GM12864 (cell line): Measurements from ENCODE around the gene GNG4.
"Not testable (repeated sequence)": the region's sequence is repeated elsewhere in the genome, so short reads cannot be mapped to it uniquely, and the experiment has no call there.

ENCODE experiments used
- DNase-seq: peaks from one replicate; pipeline ENCODE4 v3.0.0-alpha.2; 2011; ENCODE audit warnings: low read depth
- H3K4me3 ChIP-seq: 2 replicates; pipeline ENCODE4 v1.5.1; 2011; ENCODE audit warnings: mild to moderate bottlenecking, low read depth, low read length, control low read depth
- TF ChIP-seq, protein P1 (sequence below): IDR thresholded peaks from 2 replicates; pipeline ENCODE4 v1.5.1; 2011; ENCODE audit warnings: low read depth, mild to moderate bottlenecking, moderate library complexity, low read length, control low read depth, inconsistent platforms; ENCODE audit errors: missing control alignments

GNG4 gene

GRCh38 chr1:235583511-235584001, 66.0 kb downstream of the GNG4 start:
- TF ChIP-seq, protein P1, sequence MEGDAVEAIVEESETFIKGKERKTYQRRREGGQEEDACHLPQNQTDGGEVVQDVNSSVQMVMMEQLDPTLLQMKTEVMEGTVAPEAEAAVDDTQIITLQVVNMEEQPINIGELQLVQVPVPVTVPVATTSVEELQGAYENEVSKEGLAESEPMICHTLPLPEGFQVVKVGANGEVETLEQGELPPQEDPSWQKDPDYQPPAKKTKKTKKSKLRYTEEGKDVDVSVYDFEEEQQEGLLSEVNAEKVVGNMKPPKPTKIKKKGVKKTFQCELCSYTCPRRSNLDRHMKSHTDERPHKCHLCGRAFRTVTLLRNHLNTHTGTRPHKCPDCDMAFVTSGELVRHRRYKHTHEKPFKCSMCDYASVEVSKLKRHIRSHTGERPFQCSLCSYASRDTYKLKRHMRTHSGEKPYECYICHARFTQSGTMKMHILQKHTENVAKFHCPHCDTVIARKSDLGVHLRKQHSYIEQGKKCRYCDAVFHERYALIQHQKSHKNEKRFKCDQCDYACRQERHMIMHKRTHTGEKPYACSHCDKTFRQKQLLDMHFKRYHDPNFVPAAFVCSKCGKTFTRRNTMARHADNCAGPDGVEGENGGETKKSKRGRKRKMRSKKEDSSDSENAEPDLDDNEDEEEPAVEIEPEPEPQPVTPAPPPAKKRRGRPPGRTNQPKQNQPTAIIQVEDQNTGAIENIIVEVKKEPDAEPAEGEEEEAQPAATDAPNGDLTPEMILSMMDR, result no peak
- H3K4me3 ChIP-seq, result no peak overlapping the region
- no peak for DNase-seq

DNA sequence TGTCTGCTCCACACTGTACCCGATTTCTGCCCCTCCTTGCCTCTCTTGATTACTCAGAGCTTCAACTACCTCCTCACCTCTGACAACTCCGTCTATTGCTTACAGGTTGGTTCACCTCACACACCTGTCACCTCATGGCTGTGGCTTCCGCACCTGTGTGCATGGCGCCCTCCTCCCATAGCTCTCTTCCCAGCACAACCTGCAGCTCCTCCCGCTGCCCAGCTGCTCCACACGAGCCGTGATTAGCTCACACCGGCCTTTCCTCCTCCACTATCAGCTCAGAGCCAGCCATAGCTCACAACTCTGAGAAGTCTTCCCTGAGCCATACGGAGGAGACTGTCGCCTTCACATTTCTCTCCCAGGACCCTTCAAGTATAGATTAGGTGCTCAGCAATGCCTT, 67.5 kb downstream of the GNG4 start:
- TF ChIP-seq, protein P1, result no peak
- DNase-seq, result no peak
- no peak overlapping the region for H3K4me3 ChIP-seq

DNA sequence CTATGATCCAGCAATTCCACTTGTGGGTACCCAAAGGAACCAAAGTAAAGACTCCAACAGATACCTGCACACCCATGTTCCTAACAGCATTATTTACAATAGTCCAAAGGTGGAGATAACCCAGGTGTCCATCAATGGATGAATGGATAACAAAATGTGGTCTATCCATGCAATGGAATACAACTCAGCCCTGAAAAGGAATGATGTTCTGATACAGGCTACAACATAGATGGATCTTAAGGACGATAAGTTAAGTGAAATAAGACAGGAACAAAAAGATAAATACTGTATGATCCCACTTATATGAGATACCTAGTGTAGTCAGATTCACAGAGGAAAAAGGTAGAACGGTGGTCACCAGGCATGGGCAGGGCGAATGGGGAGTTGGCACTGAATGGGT, 69.7 kb downstream of the GNG4 start:
- no peak for DNase-seq
- no peak overlapping the region for H3K4me3 ChIP-seq
- TF ChIP-seq, protein P1, result no peak

GRCh38 chr1:235575597-235575996, 74.0 kb downstream of the GNG4 start:
- TF ChIP-seq, protein P1, result no peak
- no peak overlapping the region for H3K4me3 ChIP-seq
- no peak for DNase-seq

DNA sequence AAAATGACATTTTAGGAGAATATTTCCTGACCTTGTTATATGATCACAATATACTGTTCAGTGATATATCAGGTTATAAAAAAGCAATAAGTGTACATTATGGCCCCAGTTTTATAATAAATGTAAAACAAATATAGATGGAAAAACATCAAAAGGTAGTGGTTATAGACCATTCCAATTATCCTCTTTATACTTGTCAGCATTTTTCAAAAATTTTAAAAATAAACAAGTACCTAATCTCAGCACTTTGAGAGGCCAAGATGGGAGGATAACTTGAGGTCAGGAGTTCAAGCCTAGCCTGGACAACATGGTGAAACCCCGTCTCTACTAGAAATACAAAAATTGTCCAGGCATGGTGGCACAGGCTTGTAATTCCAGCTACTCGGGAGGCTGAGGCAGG, 75.7 kb downstream of the GNG4 start:
- TF ChIP-seq, protein P1, result no peak
- DNase-seq, result no peak
- no peak overlapping the region for H3K4me3 ChIP-seq

- not testable (repeated sequence) for DNase-seq, H3K4me3 ChIP-seq
These were observed 76.6 kb downstream of the GNG4 start for GRCh38 chr1:235572971-235573370.

- TF ChIP-seq, protein P1, result no peak
- no peak for DNase-seq
- H3K4me3 ChIP-seq, result no peak overlapping the region
These were observed 78.1 kb downstream of the GNG4 start for GRCh38 chr1:235571482-235571881.
